Measurements from ENCODE around the gene CDH12.

Gene CDH12

DNA sequence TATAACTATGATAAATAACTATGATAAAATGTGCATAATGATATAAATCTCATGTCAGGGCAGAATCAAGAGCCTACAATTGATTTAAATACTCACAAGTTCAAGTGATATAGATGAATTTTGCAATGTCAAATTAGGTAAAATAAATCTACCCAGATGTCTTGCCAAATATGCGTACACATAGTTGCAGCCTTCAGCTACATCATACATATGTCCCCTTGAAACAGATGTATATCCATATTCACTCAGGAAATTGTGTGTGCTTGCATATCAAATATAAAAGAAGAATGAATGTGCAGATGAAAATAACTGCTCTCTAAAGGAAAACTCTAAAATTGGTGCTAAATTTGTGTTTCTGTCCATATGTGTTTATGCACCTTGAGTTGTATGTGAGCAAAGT is 130.7 kb downstream of the CDH12 start:
- Histone ChIP-seq H3K79me2 (ENCODE audit: low read length) (no peaks in the 10 kb centered on the region), H4K20me1 (ENCODE audit: insufficient read depth, low read length) (no peaks in the 10 kb centered on the region), H3K27ac (ENCODE audit: low read length) (no peak overlapping the region), H3K9me3 (ENCODE audit: insufficient read depth, low read length) (no peaks in the 10 kb centered on the region), H3K4me2 (ENCODE audit: low read length) (no peak overlapping the region), H3K36me3 (replicated peaks; ENCODE audit: low read depth, low read length) (no peaks in the 10 kb centered on the region), H3K4me1 (ENCODE audit: low read length) (no peaks in the 10 kb centered on the region), H2AFZ (ENCODE audit: low read depth, low read length) (no peak overlapping the region), H3K9ac (ENCODE audit: low read length) (no peak overlapping the region), H3K4me3 (ENCODE audit: low read length) (no peak overlapping the region), H3K27me3 (ENCODE audit: low read depth, low read length) (no peaks in the 10 kb centered on the region)
- TF ChIP-seq EZH2phosphoT487 (IDR thresholded peaks at IDR 0.05; ENCODE audit: low read depth) (no peak), CTCF (IDR thresholded peaks at IDR 0.05; ENCODE audit: low read depth, low read length) (no peak)

DNA sequence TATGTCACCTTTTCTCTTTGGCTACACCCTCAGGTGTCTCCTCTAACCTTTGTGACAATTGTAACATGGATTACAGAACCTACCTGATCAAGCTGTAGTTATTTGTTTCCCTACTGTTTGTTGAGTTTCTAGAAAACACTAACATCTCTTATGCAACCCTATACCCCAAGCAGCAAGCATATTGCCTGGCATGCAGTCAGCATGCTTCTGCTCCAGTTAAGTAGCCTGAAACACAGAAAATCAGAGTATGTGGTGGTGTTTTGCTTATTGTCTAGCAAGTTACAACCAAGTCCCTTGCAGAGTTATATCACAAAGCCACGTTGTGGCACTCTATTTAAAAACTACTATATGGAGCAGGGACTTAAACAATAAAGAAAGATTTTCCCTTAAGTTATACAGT is 131.1 kb downstream of the CDH12 start:
- Histone ChIP-seq H3K4me3 (ENCODE audit: low read length) (no peak overlapping the region), H3K9ac (ENCODE audit: low read length) (no peak overlapping the region), H3K4me2 (ENCODE audit: low read length) (no peak overlapping the region), H3K36me3 (replicated peaks; ENCODE audit: low read depth, low read length) (no peaks in the 10 kb centered on the region), H3K79me2 (ENCODE audit: low read length) (no peaks in the 10 kb centered on the region), H3K27ac (ENCODE audit: low read length) (no peak overlapping the region), H3K9me3 (ENCODE audit: insufficient read depth, low read length) (no peaks in the 10 kb centered on the region), H3K4me1 (ENCODE audit: low read length) (no peaks in the 10 kb centered on the region), H3K27me3 (ENCODE audit: low read depth, low read length) (no peaks in the 10 kb centered on the region), H2AFZ (ENCODE audit: low read depth, low read length) (no peak overlapping the region), H4K20me1 (ENCODE audit: insufficient read depth, low read length) (no peaks in the 10 kb centered on the region)
- TF ChIP-seq CTCF (IDR thresholded peaks at IDR 0.05; ENCODE audit: low read depth, low read length) (no peak), EZH2phosphoT487 (IDR thresholded peaks at IDR 0.05; ENCODE audit: low read depth) (no peak)

DNA sequence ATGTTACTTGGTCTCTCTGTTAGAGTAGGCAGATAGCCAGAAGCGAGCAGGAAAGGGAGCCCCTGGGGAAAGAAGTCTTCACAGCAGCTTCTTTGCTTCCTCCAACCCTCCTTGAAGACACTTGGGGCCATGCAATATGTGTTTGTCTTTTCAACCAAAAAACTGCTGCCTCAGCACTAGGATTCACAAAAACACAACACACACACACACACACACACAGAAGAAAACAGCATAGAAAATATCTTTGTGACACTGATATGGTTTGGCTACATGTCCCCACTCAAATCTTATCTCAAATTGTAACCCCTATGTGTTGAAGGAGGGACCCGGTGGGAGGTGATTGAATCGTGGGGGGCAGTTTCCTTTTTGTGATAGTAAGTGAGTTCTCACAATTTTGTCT is 133.3 kb downstream of the CDH12 start:
- Histone ChIP-seq H3K27ac (ENCODE audit: low read length) (no peak overlapping the region), H3K79me2 (ENCODE audit: low read length) (no peaks in the 10 kb centered on the region), H3K9me3 (ENCODE audit: insufficient read depth, low read length) (no peaks in the 10 kb centered on the region), H3K27me3 (ENCODE audit: low read depth, low read length) (no peaks in the 10 kb centered on the region), H3K4me2 (ENCODE audit: low read length) (no peak overlapping the region), H3K36me3 (replicated peaks; ENCODE audit: low read depth, low read length) (no peaks in the 10 kb centered on the region), H4K20me1 (ENCODE audit: insufficient read depth, low read length) (no peaks in the 10 kb centered on the region), H3K4me3 (ENCODE audit: low read length) (no peak overlapping the region), H3K9ac (ENCODE audit: low read length) (no peak overlapping the region), H3K4me1 (ENCODE audit: low read length) (no peaks in the 10 kb centered on the region), H2AFZ (ENCODE audit: low read depth, low read length) (no peak overlapping the region)
- TF ChIP-seq CTCF (IDR thresholded peaks at IDR 0.05; ENCODE audit: low read depth, low read length) (no peak), EZH2phosphoT487 (IDR thresholded peaks at IDR 0.05; ENCODE audit: low read depth) (no peak)

DNA sequence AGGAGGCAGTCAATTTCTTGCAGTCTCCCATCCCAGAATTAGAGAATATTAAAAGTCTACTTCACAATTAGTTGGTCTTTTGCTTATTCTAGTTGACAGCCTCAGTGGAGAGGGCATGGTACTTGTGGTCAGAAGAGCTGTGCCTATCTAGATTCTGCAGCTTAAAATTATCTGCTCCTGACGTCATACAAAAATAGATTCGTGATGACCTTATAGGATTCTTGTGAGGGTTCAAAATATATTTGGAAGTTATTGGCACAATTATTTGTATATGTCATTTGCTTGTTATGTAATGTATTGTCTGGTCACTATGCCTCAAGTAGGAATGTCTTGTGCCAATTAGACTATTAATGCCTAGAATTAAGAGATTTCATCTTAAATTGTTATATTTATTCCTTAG is 142.5 kb downstream of the CDH12 start:
- no peak overlapping the region for H3K27ac ChIP-seq (ENCODE audit: low read length)
- no peaks in the 10 kb centered on the region for H3K27me3 ChIP-seq (ENCODE audit: low read depth, low read length)
- H3K9me3 ChIP-seq (ENCODE audit: insufficient read depth, low read length) = no peaks in the 10 kb centered on the region
- H3K4me2 ChIP-seq (ENCODE audit: low read length) = no peak overlapping the region
- no peaks in the 10 kb centered on the region for H3K4me1 ChIP-seq (ENCODE audit: low read length)
- H3K4me3 ChIP-seq (ENCODE audit: low read length) = no peak overlapping the region
- TF ChIP-seq EZH2phosphoT487 (IDR thresholded peaks at IDR 0.05; ENCODE audit: low read depth) = no peak
- TF ChIP-seq CTCF (IDR thresholded peaks at IDR 0.05; ENCODE audit: low read depth, low read length) = no peak
- H3K9ac ChIP-seq (ENCODE audit: low read length) = no peak overlapping the region
- no peaks in the 10 kb centered on the region for H3K79me2 ChIP-seq (ENCODE audit: low read length)
- H4K20me1 ChIP-seq (ENCODE audit: insufficient read depth, low read length) = no peaks in the 10 kb centered on the region
- H3K36me3 ChIP-seq (replicated peaks; ENCODE audit: low read depth, low read length) = no peaks in the 10 kb centered on the region
- no peak overlapping the region for H2AFZ ChIP-seq (ENCODE audit: low read depth, low read length)
